Stimulated activated CD4-positive, alpha-beta T cell treated with anti-CD3 and anti-CD28 coated beads, TNF-alpha, amount 100 ng/mL, for 1 hour (primary cell): ENCODE data around the gene TSHZ2.

ENCODE experiments used
- DNase-seq, 3 donors: peaks; one replicate each; pipeline ENCODE4 v3.0.0-alpha.2; 2020; ENCODE audit warnings: low read depth in 3 of 3, low spot score in 1 of 3

TSHZ2 gene

DNA sequence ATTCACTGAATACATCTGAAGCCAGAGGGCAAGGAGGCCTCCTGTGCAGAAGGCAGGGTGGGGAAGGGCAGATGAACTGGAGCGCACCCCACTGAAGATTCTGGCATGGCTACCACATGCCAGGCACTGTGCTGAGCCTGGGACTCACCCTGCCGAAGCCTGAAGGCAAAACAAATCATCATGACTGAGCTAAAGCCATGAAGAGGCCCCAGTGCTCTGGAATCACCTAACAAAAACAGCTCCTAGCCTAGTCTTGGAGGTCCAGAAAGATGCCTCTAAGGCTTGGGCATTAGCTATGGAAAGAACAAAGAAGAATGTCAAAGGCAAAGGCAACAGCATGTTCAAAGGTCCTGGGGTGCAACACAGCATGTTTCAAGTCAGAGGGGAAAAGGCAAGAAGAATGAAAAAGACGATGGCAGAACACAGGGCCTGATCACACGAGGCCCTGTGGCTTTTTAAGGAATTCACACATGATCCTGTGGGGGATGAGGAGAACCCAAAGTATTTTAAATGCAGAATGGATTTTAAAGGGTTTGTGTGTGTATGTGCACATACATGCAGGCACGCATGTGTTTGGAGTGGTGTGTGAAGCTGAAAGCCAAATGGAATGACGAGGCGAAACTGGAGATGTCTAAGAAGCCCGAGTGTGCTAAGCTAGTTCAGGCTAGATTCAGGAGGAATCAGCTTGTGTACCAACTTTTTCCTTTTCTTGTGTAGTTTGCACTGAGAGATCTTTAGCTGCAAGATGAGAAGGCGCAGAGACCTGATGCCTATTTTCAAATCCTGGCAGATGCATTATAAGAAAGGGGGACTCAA lies 360.1 kb downstream of the TSHZ2 start:
- no peak for DNase-seq

DNA sequence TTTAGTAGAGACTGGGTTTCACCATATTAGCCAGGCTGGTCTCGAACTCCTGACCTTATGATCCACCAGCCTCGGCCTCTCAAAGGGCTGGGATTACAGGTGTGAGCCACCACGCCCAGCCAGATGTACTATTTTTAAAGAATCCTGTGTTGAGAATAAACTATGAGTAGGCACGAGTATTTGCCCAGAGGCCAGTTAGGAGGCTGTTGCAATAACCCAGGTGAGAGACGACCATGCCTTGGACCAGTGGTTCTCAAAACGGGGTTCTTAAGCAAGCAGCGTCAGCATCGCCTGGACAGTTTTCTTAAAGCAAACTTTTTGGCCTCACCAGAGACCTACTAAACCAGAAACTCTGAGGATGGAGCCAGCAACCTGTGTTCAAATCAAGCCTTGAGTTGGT lies 362.7 kb downstream of the TSHZ2 start:
- no peak for DNase-seq

DNA sequence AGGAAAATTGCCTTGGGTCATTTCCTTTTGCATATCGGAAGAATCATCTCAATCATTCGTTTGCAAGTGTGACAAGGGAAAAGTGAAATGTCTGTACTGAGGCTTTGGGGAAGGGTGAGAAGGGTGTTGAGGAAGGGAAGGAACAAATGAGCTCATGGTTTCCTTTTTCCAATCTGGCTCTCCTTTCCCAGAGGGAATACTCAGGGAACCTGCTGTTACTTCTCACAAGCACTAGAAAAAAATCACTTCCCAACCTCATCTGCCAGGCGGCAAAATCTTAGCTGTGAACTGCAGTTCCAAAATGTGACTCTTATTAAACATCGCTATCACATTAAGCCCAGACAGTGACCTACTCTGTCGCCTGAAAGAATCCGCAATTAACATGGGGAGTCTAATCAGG lies 363.4 kb downstream of the TSHZ2 start:
- no peak for DNase-seq

DNA sequence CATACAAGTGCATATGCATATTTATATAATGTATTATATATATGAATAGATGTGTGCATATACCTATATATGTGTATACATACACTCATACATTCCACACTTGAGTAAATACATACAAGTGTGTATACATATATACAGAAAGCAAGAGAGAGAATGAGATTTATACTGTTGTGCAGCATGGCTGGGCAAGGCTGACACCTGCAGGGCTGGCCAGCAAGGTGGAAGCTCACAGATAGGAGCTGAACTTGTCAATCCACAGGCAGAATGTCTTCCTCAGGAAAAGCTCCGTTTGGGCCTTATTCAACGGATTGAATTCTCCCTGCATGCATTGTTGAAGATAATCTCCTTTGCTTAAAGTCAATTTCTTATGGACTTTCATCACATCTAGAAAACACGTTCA lies 364.7 kb downstream of the TSHZ2 start:
- DNase-seq: no peak

DNA sequence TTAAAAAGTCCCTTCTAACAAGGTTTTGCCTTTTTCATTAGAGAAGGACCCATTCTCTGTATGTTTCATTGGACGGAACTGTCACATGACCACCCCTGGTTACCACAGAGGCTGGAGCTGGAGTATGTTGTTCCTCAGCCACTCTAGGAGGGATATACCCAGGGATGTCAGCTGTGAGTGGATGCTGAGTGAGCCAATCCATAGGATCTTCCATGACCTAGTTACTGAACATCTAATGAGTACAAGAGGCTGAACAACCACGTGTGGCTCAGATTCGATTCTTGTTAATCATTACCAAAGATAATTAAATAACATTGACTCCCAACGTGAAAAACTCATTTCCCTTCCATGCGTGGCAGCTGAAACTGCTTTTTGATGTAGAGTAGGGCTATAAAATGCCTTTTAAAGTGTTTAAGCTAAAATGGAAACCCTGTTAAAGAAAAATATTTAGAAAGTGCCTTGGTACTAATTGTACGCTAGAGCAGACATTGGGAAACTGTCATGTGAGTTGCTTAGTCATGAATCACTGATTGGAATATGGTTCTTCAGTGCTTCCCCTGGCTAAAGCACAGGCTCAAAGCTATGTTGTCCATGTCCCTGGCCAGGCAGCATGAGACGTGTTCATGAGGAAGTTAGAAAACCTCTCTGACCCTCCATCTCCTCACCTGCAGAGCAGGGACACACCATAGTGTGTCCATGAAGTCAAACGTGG lies 365.4 kb downstream of the TSHZ2 start:
- DNase-seq: no peak

DNA sequence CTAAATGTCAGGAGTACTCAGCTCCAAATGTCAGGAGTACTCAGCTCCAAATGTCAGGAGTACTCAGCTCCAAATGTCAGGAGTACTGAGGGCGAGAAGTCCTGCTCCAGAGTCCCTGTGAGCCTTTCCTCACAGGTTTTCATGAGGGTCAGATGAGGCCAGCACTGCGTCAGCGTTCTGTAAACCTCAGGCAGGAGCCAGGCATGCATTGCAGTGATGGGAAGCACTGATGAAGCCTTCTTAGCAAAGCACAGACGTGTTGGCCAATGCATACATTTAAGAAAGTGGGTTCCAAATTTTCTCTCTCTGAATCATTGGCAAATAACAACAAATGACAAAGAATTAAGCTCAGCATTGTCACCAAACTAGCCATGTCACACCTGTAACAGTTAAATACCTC lies 366.6 kb downstream of the TSHZ2 start:
- no peak for DNase-seq

DNA sequence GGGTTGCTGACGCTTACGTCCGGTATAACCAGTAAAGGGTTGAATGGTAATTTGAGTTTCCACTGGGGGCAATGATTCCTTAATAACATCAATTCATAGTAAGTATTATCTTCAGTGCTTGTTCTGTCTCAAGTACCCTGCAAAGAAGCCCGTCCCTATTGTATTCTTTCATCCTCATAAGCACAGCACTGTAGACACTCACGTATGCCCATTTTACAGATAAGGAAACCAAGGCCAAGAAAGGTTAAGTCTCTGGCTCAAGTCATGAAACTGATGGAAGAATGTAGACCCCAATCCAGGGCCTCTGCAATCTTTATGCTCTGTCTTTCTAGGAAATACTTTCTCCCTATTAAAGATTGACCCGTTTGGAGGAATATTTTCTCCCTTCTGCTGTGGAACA lies 370.3 kb downstream of the TSHZ2 start:
- no peak for DNase-seq

DNA sequence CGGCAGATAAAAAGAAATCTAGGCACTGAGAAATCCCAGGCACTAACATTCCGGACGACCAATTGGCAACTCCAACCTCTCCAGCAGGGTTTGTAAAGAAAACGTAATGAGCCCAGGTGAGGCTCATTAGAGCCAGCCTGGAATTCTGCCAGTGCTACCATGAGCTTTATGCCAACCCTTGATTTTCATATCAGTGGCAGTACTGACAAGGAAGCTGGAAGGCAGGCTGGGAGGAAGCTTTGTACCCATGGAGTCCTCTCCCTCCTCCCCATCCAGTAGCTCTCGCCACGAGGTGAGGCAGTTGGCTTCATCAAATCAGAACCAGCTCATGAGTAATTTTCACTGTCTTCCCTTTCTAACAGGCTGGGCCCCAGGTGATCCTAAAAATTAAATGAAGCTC lies 371.3 kb downstream of the TSHZ2 start:
- DNase-seq: no peak

DNA sequence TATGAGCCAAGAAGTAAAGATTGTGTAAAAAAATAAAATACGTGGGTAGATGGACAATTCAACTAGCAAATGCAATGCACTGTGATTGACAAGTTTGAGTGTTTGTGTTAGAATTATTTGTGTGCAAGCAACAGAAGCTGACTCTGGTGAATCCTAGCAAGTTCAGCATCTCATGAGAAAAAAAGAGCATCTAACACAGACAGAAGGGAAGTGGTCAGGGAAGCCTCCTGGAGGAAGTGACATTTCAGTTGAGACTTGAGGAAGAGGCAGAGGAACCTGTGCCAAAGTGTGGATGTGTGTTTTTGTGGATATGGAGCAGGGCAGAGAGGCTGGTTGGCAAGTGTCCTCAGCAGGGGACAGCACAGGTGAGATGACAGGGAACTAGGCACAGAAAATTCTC lies 372.7 kb downstream of the TSHZ2 start:
- DNase-seq: no peak

DNA sequence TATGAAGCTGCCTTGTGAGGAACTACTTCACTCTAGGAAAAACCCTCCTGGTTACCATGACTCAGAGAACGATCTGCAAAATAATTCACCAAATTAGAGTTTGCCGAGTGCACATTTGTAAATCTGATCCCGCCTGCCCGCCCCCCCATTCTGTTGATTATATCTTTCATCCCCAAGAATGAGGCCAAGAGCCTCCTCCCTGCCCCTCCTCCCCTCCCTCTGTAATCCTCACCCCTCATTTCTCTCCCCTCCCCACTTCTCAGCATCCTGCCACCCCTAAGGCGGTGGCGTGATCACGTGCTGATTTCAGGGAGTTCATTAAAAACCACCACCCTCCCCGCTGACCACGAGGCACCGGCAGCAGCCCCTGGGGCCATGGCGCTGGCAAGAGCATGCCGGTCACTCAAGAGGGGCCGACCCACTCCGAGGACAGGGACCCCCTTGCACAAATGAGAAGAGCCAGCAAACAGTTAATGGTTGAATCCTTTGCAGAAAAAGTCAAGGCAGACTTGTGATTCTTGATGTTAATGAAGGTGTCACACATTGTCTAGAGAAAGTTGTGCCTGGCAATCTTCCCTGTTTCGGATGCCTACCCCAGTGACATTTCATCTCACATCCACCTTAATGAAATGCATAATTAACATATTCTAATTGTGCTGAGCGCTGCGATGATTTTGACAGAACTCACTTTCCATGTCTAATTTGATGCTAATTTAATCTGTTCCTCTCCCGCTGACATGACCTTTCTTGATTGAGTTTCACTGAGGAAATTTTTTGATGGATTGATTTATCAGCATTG lies 373.6 kb downstream of the TSHZ2 start:
- no peak for DNase-seq

DNA sequence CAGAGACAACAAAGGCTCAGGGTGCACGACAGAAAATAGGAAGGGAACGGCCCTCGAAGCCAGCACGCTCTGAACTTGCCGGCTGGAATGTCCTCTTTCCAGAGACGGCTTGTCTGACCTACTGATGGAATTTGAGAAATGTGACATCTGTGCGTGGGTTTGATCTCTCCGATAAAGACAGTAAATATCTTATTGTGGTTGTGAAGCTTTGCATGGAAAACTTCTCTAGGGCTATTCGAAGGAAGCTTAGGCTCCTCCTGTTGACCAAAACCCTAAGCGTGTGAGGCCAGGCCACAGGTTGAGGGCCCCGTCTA lies 374.1 kb downstream of the TSHZ2 start:
- no peak for DNase-seq

DNA sequence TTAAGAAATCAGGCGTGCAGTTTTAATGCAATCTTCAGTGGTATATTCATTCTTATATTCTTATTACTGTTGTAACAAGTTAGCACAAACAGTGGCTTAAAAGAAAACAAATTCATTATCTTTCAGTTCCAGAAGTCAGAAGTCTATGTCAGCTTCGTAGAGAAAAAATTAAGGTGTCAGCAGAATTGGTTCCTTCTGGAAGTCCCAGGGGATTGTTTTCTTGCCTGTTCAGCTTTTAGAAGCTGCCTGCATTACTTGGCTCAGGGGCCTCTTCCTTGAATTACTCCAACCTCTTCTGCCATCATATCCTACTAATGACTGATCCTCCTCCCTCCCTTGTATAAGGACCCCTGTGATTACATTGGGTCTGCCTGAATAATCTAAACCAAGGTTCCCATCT lies 377.6 kb downstream of the TSHZ2 start:
- no peak for DNase-seq

DNA sequence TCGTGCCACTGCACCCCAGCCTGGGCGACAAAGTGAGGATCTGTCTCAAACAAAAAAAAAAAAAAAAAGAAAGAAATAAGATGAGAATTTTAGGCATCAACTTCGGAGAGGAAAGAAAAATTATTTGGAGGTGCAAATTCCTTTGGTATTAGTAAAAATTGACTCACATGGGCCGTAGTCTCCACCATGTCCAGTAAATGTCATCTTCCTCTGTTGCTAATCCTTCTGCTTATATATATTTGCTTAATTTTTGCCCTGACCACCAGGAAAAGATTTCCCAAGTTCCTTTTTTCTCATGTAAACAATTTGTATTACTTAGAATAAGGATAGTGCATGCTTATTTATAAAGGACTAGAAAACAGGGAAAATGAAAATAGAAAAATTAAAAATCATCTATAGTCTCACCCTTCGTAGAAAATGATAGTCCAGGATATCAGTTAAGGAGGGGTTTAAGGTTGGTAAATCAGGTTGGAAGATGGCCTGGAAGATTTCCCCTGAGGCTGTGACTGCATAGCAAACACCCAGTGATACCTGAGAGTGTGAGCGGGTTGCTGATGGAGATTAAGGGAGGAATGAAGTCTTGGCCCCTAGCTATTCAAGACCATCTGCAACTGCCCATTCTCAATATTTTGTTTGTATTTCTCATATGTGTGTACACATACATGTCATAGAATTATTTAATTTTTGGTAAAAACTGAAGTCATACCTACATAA lies 380.7 kb downstream of the TSHZ2 start:
- no peak for DNase-seq

DNA sequence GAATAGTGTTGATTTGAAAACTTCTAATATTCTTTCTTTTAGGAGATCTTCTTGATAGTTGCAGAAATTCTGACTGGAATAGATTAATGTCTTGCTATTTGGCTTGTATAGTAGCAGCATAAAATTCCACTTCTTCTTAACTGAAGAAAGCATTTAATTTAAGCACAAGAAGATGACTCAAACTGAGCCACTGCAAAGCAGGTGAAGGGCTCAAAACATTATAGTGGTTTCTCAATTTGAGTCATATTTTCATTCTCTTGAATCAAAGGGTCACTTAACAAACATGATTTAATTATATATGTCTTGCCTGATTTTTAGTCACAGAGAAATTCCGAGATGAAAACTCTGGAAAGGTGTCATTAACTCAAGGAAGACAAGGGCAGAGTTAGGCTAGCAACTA lies 382.2 kb downstream of the TSHZ2 start:
- no peak for DNase-seq

DNA sequence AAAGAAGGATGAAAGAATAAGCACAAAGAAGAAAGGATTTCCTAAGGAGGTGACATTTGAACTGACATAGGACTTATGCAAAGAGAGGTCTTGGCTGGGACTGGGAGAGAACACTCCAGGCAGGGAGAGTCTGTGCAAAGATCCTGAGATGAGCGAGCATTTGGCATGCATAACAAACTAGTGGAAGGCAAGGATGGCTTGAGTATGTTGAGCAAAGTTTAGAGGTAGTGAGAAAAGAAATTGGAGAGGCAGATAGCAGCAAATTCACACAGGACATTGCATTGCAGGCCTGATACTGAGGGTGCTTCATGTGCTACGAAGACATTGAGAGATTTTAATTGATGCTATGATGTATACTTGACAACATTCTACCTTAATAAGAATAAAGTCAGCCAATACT lies 383.6 kb downstream of the TSHZ2 start:
- no peak for DNase-seq

DNA sequence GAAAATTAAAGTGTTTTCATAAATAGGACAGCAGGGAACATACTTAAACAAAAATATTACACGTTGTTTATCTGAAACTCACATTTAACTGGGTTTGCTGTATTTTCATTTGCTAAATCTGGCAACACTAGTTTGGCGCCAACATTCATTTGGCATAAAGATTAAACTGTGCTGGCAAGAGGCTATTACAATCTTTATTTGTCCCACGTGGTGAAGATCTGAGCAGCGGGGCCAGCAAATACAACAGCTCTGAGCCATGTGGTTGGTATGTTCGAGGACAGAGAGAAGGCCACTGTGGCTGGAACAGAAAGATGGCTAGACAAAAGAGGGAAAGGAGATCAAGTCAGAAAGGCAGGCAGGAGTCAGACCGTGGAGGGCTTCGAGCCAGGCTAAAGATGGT lies 387.3 kb downstream of the TSHZ2 start:
- DNase-seq: no peak

DNA sequence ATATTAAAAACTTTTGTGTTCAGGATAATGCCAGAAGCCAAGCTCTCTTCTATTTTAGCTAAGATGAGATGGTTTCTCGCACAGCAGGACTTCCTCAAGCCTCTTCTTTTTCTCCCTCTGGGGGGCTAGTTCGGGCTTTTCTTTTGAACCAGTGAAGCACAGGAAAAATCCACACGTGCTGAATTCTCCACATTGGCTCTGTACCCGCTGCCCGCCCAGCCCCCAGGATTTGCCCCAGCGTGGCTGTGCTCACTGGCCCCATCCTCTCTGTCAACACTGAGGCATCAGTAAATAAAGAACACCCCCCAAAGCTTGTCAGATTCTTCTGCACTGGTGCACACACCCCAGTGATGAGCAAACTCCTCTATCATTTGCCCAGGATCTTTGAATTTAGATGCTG lies 388.7 kb downstream of the TSHZ2 start:
- DNase-seq: no peak

DNA sequence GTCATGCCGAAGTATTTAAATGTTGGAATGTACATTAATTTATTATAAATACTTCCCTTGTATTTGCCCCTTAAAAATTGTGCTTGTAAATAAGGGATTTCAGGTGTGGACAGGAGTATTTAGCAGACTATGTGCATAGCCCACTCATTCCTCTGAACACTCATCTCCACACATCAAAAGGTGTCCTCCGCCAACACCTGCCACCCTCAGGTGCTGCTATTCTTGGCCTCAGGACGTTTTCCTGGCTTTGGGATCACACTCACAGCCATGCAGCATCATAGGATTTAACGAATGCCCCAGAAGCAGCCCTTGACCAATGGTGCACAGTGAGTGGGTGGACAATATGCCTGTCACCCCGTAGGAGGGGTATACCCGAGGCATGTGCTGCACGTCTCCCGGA lies 390.6 kb downstream of the TSHZ2 start:
- DNase-seq: no peak

DNA sequence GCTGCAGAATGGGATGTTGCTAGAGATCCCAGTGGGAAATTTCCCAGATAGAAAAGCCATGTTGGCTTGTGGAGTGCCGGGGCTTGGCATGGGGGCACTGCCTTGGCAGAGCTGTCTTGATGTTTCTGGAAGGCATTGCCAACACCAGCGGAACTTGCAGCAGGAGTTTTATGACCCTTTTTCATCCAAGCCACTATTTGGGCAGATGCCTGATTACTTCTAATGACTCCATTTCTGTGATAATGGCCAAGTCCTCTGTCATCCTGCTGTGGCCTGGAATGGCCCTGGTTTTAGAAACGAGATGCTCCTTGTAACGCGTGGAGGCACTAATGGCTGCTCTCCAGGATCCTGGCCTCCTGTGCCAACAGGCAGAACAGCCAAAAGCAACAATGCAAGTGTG lies 392.5 kb downstream of the TSHZ2 start:
- no peak for DNase-seq

DNA sequence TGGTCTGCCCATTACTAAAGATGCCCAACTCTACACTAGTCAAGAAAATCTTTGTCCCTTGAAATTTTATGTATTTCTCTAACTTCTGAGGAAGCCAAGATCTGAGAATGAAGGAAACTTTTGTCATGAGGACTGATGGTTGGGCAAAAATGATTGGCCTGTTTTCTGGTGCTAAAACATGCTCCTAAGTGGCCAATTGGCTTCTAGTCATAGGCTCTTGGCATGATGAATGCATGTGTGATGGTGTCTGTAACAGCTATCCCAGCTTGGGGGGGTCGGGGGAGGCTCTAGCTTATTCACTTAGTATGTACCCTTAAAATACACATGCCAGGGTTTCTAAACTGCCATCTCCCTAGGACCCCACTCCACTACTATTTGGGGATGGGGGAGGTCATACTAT lies 392.9 kb downstream of the TSHZ2 start:
- DNase-seq: no peak

DNA sequence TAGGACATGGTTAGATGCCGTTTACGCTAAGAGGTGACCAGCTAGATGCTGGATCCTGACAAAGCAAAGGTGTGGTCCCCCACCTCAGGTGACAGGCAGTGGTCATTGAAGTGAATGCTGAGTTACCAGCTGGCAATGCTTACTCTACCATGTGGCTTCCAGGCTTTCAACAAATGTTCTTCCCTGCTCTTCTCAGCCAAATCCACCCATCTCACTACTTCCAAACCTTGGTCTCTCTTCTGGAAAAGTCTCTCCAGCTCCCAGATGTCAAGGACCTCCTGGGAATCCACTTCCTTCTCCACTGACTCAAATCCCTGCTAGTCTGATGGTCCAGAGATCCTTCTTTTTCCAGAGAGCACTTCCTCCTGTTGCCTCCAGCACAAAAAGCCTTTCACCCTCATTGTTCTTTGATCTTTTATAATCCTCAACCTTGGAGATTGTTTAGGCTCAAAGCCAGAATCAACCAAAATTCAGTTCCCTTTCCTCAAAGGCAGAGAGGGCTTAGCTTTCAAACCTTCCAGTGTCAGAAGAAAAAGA lies 393.4 kb downstream of the TSHZ2 start:
- DNase-seq: no peak
